ENCODE results near the gene RERG.

The RERG gene

GRCh38 chr12:15220915-15221885 lies at the start of gene RERG:
TSS of gene RERG (minus strand) at chr12:15221417. CDS start at chr12:15217489, 3,928 bp downstream.
- Histone ChIP-seq H3K36me3 (ENCODE audit: control insufficient read depth, insufficient read depth, low read length) (no peaks in the 10 kb centered on the region), H3K4me3 (ENCODE audit: low read depth, low read length) (peak within 1 kb of the TSS; percentile 49), H3K9me3 (ENCODE audit: control insufficient read depth, insufficient read depth, low read length) (no peaks in the 10 kb centered on the region), H3K9ac (ENCODE audit: low read depth, low read length) (no peak within 1 kb of the TSS), H3K4me1 (ENCODE audit: control insufficient read depth, insufficient read depth, low read length) (peaks cover 4% of the 10 kb centered on the region), H3K27me3 (ENCODE audit: control insufficient read depth, insufficient read depth, low read length) (peaks cover 29% of the 10 kb centered on the region)

GRCh38 chr12:15270591-15270990 lies 49.4 kb upstream of the RERG start:
- H3K9me3 ChIP-seq (ENCODE audit: control insufficient read depth, insufficient read depth, low read length) = no peaks in the 10 kb centered on the region
- no peak overlapping the region for H3K9ac ChIP-seq (ENCODE audit: low read depth, low read length)
- H3K27me3 ChIP-seq (ENCODE audit: control insufficient read depth, insufficient read depth, low read length) = no peaks in the 10 kb centered on the region
- H3K36me3 ChIP-seq (ENCODE audit: control insufficient read depth, insufficient read depth, low read length) = no peaks in the 10 kb centered on the region
- no peak overlapping the region for H3K4me3 ChIP-seq (ENCODE audit: low read depth, low read length)
- no peaks in the 10 kb centered on the region for H3K4me1 ChIP-seq (ENCODE audit: control insufficient read depth, insufficient read depth, low read length)

- no peaks in the 10 kb centered on the region for H3K9me3 ChIP-seq (ENCODE audit: control insufficient read depth, insufficient read depth, low read length)
- no peaks in the 10 kb centered on the region for H3K36me3 ChIP-seq (ENCODE audit: control insufficient read depth, insufficient read depth, low read length)
- H3K4me1 ChIP-seq (ENCODE audit: control insufficient read depth, insufficient read depth, low read length) = no peaks in the 10 kb centered on the region
- no peaks in the 10 kb centered on the region for H3K27me3 ChIP-seq (ENCODE audit: control insufficient read depth, insufficient read depth, low read length)
- no peak overlapping the region for H3K4me3 ChIP-seq (ENCODE audit: low read depth, low read length)
- no peak overlapping the region for H3K9ac ChIP-seq (ENCODE audit: low read depth, low read length)
Observed at GRCh38 chr12:15268927-15269552, 47.8 kb upstream of the RERG start.

- no peaks in the 10 kb centered on the region for H3K9me3 ChIP-seq (ENCODE audit: control insufficient read depth, insufficient read depth, low read length)
- no peak overlapping the region for H3K4me3 ChIP-seq (ENCODE audit: low read depth, low read length)
- H3K36me3 ChIP-seq (ENCODE audit: control insufficient read depth, insufficient read depth, low read length) = no peaks in the 10 kb centered on the region
- H3K9ac ChIP-seq (ENCODE audit: low read depth, low read length) = no peak overlapping the region
- H3K27me3 ChIP-seq (ENCODE audit: control insufficient read depth, insufficient read depth, low read length) = no peaks in the 10 kb centered on the region
- H3K4me1 ChIP-seq (ENCODE audit: control insufficient read depth, insufficient read depth, low read length) = no peaks in the 10 kb centered on the region
Observed at GRCh38 chr12:15268309-15268708, 47.1 kb upstream of the RERG start.

GRCh38 chr12:15265875-15266274 lies 44.7 kb upstream of the RERG start:
- no peaks in the 10 kb centered on the region for H3K4me1 ChIP-seq (ENCODE audit: control insufficient read depth, insufficient read depth, low read length)
- H3K9ac ChIP-seq (ENCODE audit: low read depth, low read length) = no peak overlapping the region
- no peak overlapping the region for H3K4me3 ChIP-seq (ENCODE audit: low read depth, low read length)
- H3K27me3 ChIP-seq (ENCODE audit: control insufficient read depth, insufficient read depth, low read length) = no peaks in the 10 kb centered on the region
- H3K9me3 ChIP-seq (ENCODE audit: control insufficient read depth, insufficient read depth, low read length) = no peaks in the 10 kb centered on the region
- H3K36me3 ChIP-seq (ENCODE audit: control insufficient read depth, insufficient read depth, low read length) = no peaks in the 10 kb centered on the region

- no peaks in the 10 kb centered on the region for H3K27me3 ChIP-seq (ENCODE audit: control insufficient read depth, insufficient read depth, low read length)
- no peaks in the 10 kb centered on the region for H3K9me3 ChIP-seq (ENCODE audit: control insufficient read depth, insufficient read depth, low read length)
- H3K9ac ChIP-seq (ENCODE audit: low read depth, low read length) = no peak overlapping the region
- no peaks in the 10 kb centered on the region for H3K4me1 ChIP-seq (ENCODE audit: control insufficient read depth, insufficient read depth, low read length)
- H3K4me3 ChIP-seq (ENCODE audit: low read depth, low read length) = no peak overlapping the region
- H3K36me3 ChIP-seq (ENCODE audit: control insufficient read depth, insufficient read depth, low read length) = no peaks in the 10 kb centered on the region
Observed at GRCh38 chr12:15256761-15257160, 35.5 kb upstream of the RERG start.

- Histone ChIP-seq H3K4me1 (ENCODE audit: control insufficient read depth, insufficient read depth, low read length) (no peaks in the 10 kb centered on the region), H3K27me3 (ENCODE audit: control insufficient read depth, insufficient read depth, low read length) (no peaks in the 10 kb centered on the region), H3K9ac (ENCODE audit: low read depth, low read length) (no peak overlapping the region), H3K9me3 (ENCODE audit: control insufficient read depth, insufficient read depth, low read length) (no peaks in the 10 kb centered on the region), H3K4me3 (ENCODE audit: low read depth, low read length) (no peak overlapping the region), H3K36me3 (ENCODE audit: control insufficient read depth, insufficient read depth, low read length) (no peaks in the 10 kb centered on the region)
Observed at GRCh38 chr12:15253990-15254389, 32.8 kb upstream of the RERG start.

GRCh38 chr12:15244926-15245325 lies 23.7 kb upstream of the RERG start:
- Histone ChIP-seq H3K36me3 (ENCODE audit: control insufficient read depth, insufficient read depth, low read length) (no peaks in the 10 kb centered on the region), H3K4me3 (ENCODE audit: low read depth, low read length) (no peak overlapping the region), H3K27me3 (ENCODE audit: control insufficient read depth, insufficient read depth, low read length) (no peaks in the 10 kb centered on the region), H3K9ac (ENCODE audit: low read depth, low read length) (no peak overlapping the region), H3K4me1 (ENCODE audit: control insufficient read depth, insufficient read depth, low read length) (no peaks in the 10 kb centered on the region), H3K9me3 (ENCODE audit: control insufficient read depth, insufficient read depth, low read length) (no peaks in the 10 kb centered on the region)

GRCh38 chr12:15244341-15244740 lies 23.1 kb upstream of the RERG start:
- Histone ChIP-seq H3K9ac (ENCODE audit: low read depth, low read length) (no peak overlapping the region), H3K9me3 (ENCODE audit: control insufficient read depth, insufficient read depth, low read length) (no peaks in the 10 kb centered on the region), H3K4me3 (ENCODE audit: low read depth, low read length) (no peak overlapping the region), H3K27me3 (ENCODE audit: control insufficient read depth, insufficient read depth, low read length) (no peaks in the 10 kb centered on the region), H3K36me3 (ENCODE audit: control insufficient read depth, insufficient read depth, low read length) (no peaks in the 10 kb centered on the region), H3K4me1 (ENCODE audit: control insufficient read depth, insufficient read depth, low read length) (no peaks in the 10 kb centered on the region)

- Histone ChIP-seq H3K27me3 (ENCODE audit: control insufficient read depth, insufficient read depth, low read length) (no peaks in the 10 kb centered on the region), H3K9ac (ENCODE audit: low read depth, low read length) (no peak overlapping the region), H3K4me1 (ENCODE audit: control insufficient read depth, insufficient read depth, low read length) (no peaks in the 10 kb centered on the region), H3K36me3 (ENCODE audit: control insufficient read depth, insufficient read depth, low read length) (no peaks in the 10 kb centered on the region), H3K9me3 (ENCODE audit: control insufficient read depth, insufficient read depth, low read length) (no peaks in the 10 kb centered on the region), H3K4me3 (ENCODE audit: low read depth, low read length) (no peak overlapping the region)
Observed at GRCh38 chr12:15243102-15243501, 21.9 kb upstream of the RERG start.

GRCh38 chr12:15240898-15241297 lies 19.7 kb upstream of the RERG start:
- Histone ChIP-seq H3K27me3 (ENCODE audit: control insufficient read depth, insufficient read depth, low read length) (no peaks in the 10 kb centered on the region), H3K9me3 (ENCODE audit: control insufficient read depth, insufficient read depth, low read length) (no peaks in the 10 kb centered on the region), H3K4me1 (ENCODE audit: control insufficient read depth, insufficient read depth, low read length) (no peaks in the 10 kb centered on the region), H3K4me3 (ENCODE audit: low read depth, low read length) (no peak overlapping the region), H3K36me3 (ENCODE audit: control insufficient read depth, insufficient read depth, low read length) (no peaks in the 10 kb centered on the region), H3K9ac (ENCODE audit: low read depth, low read length) (no peak overlapping the region)

GRCh38 chr12:15234508-15234907 lies 13.3 kb upstream of the RERG start:
- H3K9me3 ChIP-seq (ENCODE audit: control insufficient read depth, insufficient read depth, low read length) = no peaks in the 10 kb centered on the region
- no peak overlapping the region for H3K4me3 ChIP-seq (ENCODE audit: low read depth, low read length)
- no peaks in the 10 kb centered on the region for H3K4me1 ChIP-seq (ENCODE audit: control insufficient read depth, insufficient read depth, low read length)
- H3K9ac ChIP-seq (ENCODE audit: low read depth, low read length) = no peak overlapping the region
- no peaks in the 10 kb centered on the region for H3K36me3 ChIP-seq (ENCODE audit: control insufficient read depth, insufficient read depth, low read length)
- no peaks in the 10 kb centered on the region for H3K27me3 ChIP-seq (ENCODE audit: control insufficient read depth, insufficient read depth, low read length)
